IMR-90 (cell line): ENCODE data around the gene ATG7. TPM values are rescaled to one million over a fixed set of nuclear protein-coding genes. Genes with fewer than 3 reads are reported as not detected.
A peak's percentile ranks its signal among the peaks of the same experiment; 100 is the strongest.

Experiments used
- ATAC-seq: fragments of 200-7000 bp; cut with Tn5 transposase; 2 replicates; pipeline ENCODE4 v1.9.1; 2020; ENCODE audit warnings: low read depth, mild to moderate bottlenecking, moderate library complexity
- BruUV-seq: library from RNA; stranded (reverse); fragments of 400-500 nt; replicated peaks from 2 replicates; lab custom pipeline; 2021; lab: Mats Ljungman, UMichigan
- CTCF ChIA-PET: fragments of 300-600 bp; formaldehyde crosslinking; extraction: SDS; loops from one replicate; lab custom pipeline; 2021; ENCODE audit warnings: antibody characterized with exemption; lab: Yijun Ruan, JAX
- POLR2A ChIA-PET: fragments of 300-600 bp; sonication (Branson Sonifier 250); formaldehyde crosslinking; loops from one replicate; lab custom pipeline; 2022; ENCODE audit warnings: antibody characterized with exemption; ENCODE audit not compliant: unreplicated experiment; lab: Charles Lee
- DNase-seq: peaks from one replicate; pipeline ENCODE4 v3.0.0; 2013
- H2AFZ ChIP-seq: replicated peaks from 2 replicates; pipeline ENCODE3; 2013; ENCODE audit warnings: low read length, mild to moderate bottlenecking; ENCODE audit not compliant: poor library complexity
- H2AK5ac ChIP-seq: 2 replicates; pipeline ENCODE4 v1.6.1; 2013; ENCODE audit warnings: low read depth, low read length, inconsistent platforms
- H2AK9ac ChIP-seq: replicated peaks from 2 replicates; pipeline ENCODE3; 2013; ENCODE audit warnings: mild to moderate bottlenecking, low read depth, low read length, moderate library complexity; ENCODE audit not compliant: poor library complexity
- H2BK120ac ChIP-seq: 2 replicates; pipeline ENCODE4 v1.6.1; 2013; ENCODE audit warnings: low read depth, low read length, inconsistent platforms
- H2BK15ac ChIP-seq: 3 replicates; pipeline ENCODE4 v1.6.1; 2013; ENCODE audit warnings: low read depth, low read length, inconsistent platforms
- H2BK20ac ChIP-seq: 2 replicates; pipeline ENCODE4 v1.6.1; 2013; ENCODE audit warnings: low read depth, mild to moderate bottlenecking, inconsistent platforms, low read length, moderate library complexity
- H2BK5ac ChIP-seq: 2 replicates; pipeline ENCODE4 v1.6.1; 2013; ENCODE audit warnings: mild to moderate bottlenecking, low read depth, low read length, inconsistent platforms; ENCODE audit not compliant: poor library complexity, severe bottlenecking
- H3K14ac ChIP-seq: replicated peaks from 2 replicates; pipeline ENCODE4 v1.6.1; 2013; ENCODE audit warnings: low read depth, low read length, inconsistent platforms
- H3K18ac ChIP-seq: 2 replicates; pipeline ENCODE4 v1.6.1; 2013; ENCODE audit warnings: low read depth, low read length, control low read depth
- H3K23ac ChIP-seq: 2 replicates; pipeline ENCODE4 v1.6.1; 2013; ENCODE audit warnings: low read depth, low read length, inconsistent platforms
- H3K27ac ChIP-seq: 2 replicates; pipeline ENCODE4 v1.5.1; 2013; ENCODE audit warnings: mild to moderate bottlenecking, control low read depth, low read length; ENCODE audit not compliant: insufficient read depth
- H3K27me3 ChIP-seq: 2 replicates; pipeline ENCODE4 v1.6.1; 2013; ENCODE audit warnings: low read length; ENCODE audit not compliant: control insufficient read depth, insufficient read depth
- H3K36me3 ChIP-seq: 2 replicates; pipeline ENCODE4 v1.6.1; 2013; ENCODE audit warnings: low read length, mixed read lengths; ENCODE audit not compliant: control insufficient read depth, insufficient read depth
- H3K4ac ChIP-seq: 2 replicates; pipeline ENCODE4 v1.6.1; 2013; ENCODE audit warnings: low read depth, low read length, inconsistent platforms
- H3K4me1 ChIP-seq: 2 replicates; pipeline ENCODE4 v1.6.1; 2013; ENCODE audit warnings: low read length, mixed read lengths; ENCODE audit not compliant: control insufficient read depth, insufficient read depth
- H3K4me2 ChIP-seq: 2 replicates; pipeline ENCODE4 v1.6.1; 2013; ENCODE audit warnings: low read depth, mild to moderate bottlenecking, control low read depth, low read length, moderate library complexity
- H3K4me3 ChIP-seq: 2 replicates; pipeline ENCODE4 v1.5.1; 2013; ENCODE audit warnings: low read depth, mild to moderate bottlenecking, control low read depth, low read length, moderate library complexity; ENCODE audit not compliant: insufficient read depth
- H3K56ac ChIP-seq: 2 replicates; pipeline ENCODE4 v1.6.1; 2013; ENCODE audit warnings: low read length, inconsistent platforms; ENCODE audit not compliant: insufficient read depth; ENCODE audit errors: extremely low read depth
- H3K79me1 ChIP-seq, 2 experiments: 2 replicates each; pipeline ENCODE4 v1.6.1; 2013; ENCODE audit warnings: low read length in 2 of 2, inconsistent platforms in 1 of 2, low read depth in 1 of 2
- H3K9ac ChIP-seq: 2 replicates; pipeline ENCODE4 v1.6.1; 2013; ENCODE audit warnings: low read depth, low read length, control low read depth
- H3K9me1 ChIP-seq: 2 replicates; pipeline ENCODE4 v1.6.1; 2013; ENCODE audit warnings: low read length, inconsistent platforms; ENCODE audit not compliant: insufficient read depth
- H3K9me3 ChIP-seq: 2 replicates; pipeline ENCODE4 v1.6.1; 2013; ENCODE audit warnings: low read length; ENCODE audit not compliant: control insufficient read depth, insufficient read depth
- H4K20me1 ChIP-seq: 2 replicates; pipeline ENCODE4 v1.6.1; 2013; ENCODE audit warnings: low read length, inconsistent platforms; ENCODE audit not compliant: insufficient read depth
- H4K5ac ChIP-seq: 2 replicates; pipeline ENCODE4 v1.6.1; 2013; ENCODE audit warnings: mild to moderate bottlenecking, low read depth, low read length, control low read depth
- H4K8ac ChIP-seq, 2 experiments: 2 replicates each; pipeline ENCODE4 v1.6.1; 2013; ENCODE audit warnings: low read depth in 2 of 2, low read length in 2 of 2, control low read depth in 1 of 2, inconsistent platforms in 1 of 2
- H4K91ac ChIP-seq: 2 replicates; pipeline ENCODE4 v1.6.1; 2013; ENCODE audit warnings: low read depth, low read length, inconsistent platforms; ENCODE audit not compliant: insufficient read depth
- BHLHE40 ChIP-seq: fragments of 150-350 bp; IDR thresholded peaks from 2 replicates; pipeline ENCODE4 v1.6.1; 2016; ENCODE audit warnings: mild to moderate bottlenecking, low read depth, low read length
- CEBPB ChIP-seq: IDR thresholded peaks from 2 replicates; pipeline ENCODE4 v1.6.1; 2012; ENCODE audit warnings: low read depth, low read length, improper control_type of control experiment
- CHD1 ChIP-seq: IDR thresholded peaks from 2 replicates; pipeline ENCODE4 v1.6.1; 2012; ENCODE audit warnings: low read depth, low read length, improper control_type of control experiment
- CTCF ChIP-seq: conservative IDR thresholded peaks from 2 replicates; pipeline ENCODE4 v1.5.1; 2012; ENCODE audit warnings: mild to moderate bottlenecking, low read depth, low read length, improper control_type of control experiment
- ELK1 ChIP-seq: fragments of 150-350 bp; IDR thresholded peaks from 2 replicates; pipeline ENCODE4 v1.6.1; 2016; ENCODE audit warnings: low read depth, mild to moderate bottlenecking, low read length, moderate library complexity, borderline replicate concordance
- FOS ChIP-seq: fragments of 150-350 bp; IDR thresholded peaks from 2 replicates; pipeline ENCODE4 v1.6.1; 2016; ENCODE audit warnings: low read depth, low read length
- MAFK ChIP-seq: IDR thresholded peaks from 2 replicates; pipeline ENCODE4 v1.6.1; 2012; ENCODE audit warnings: low read depth, low read length, improper control_type of control experiment
- MAZ ChIP-seq: IDR thresholded peaks from 2 replicates; pipeline ENCODE4 v1.6.1; 2012; ENCODE audit warnings: low read depth, mild to moderate bottlenecking, low read length, improper control_type of control experiment, moderate library complexity, borderline replicate concordance
- MXI1 ChIP-seq: IDR thresholded peaks from 2 replicates; pipeline ENCODE4 v1.6.1; 2012; ENCODE audit warnings: low read depth, mild to moderate bottlenecking, low read length, moderate library complexity, borderline replicate concordance
- NFE2L2 ChIP-seq: fragments of 150-350 bp; IDR thresholded peaks from 2 replicates; pipeline ENCODE4 v1.6.1; 2016; ENCODE audit warnings: low read depth, mild to moderate bottlenecking, low read length
- POLR2A ChIP-seq: IDR thresholded peaks from 2 replicates; pipeline ENCODE4 v1.6.1; 2012; ENCODE audit warnings: mild to moderate bottlenecking, low read depth, low read length
- RAD21 ChIP-seq: IDR thresholded peaks from 2 replicates; pipeline ENCODE4 v1.6.1; 2012; ENCODE audit warnings: low read length, improper control_type of control experiment
- RCOR1 ChIP-seq: IDR thresholded peaks from 2 replicates; pipeline ENCODE4 v1.6.1; 2012; ENCODE audit warnings: mild to moderate bottlenecking, low read length, improper control_type of control experiment; ENCODE audit not compliant: insufficient replicate concordance
- RFX5 ChIP-seq: IDR thresholded peaks from 2 replicates; pipeline ENCODE4 v1.8.0; 2012; ENCODE audit warnings: low read depth, mild to moderate bottlenecking, low read length, moderate library complexity
- SMC3 ChIP-seq: fragments of 150-350 bp; IDR thresholded peaks from 2 replicates; pipeline ENCODE4 v1.6.1; 2016; ENCODE audit warnings: low read depth, mild to moderate bottlenecking, antibody characterized with exemption, low read length, moderate library complexity
- USF2 ChIP-seq: fragments of 150-350 bp; IDR thresholded peaks from 2 replicates; pipeline ENCODE4 v1.6.1; 2017; ENCODE audit warnings: mild to moderate bottlenecking, antibody characterized with exemption, low read length, low read depth
- WGBS, 2 experiments: methylation state at CpG; one replicate each; pipeline versions ENCODE4 v1.1.5 to v1.1.7; 2013; ENCODE audit warnings: missing lambda C conversion rate in 2 of 2; ENCODE audit not compliant: insufficient read length in 1 of 2; ENCODE audit errors: extremely low coverage in 2 of 2; 5-methylcytosine and 5-hydroxymethylcytosine counted together
- dilution Hi-C: fragments of 300-500 bp; cut with HindIII; formaldehyde crosslinking; loops from one replicate; pipeline ENCODE4 v1.14.3; 2018; ENCODE audit warnings: low sequenced_read_pairs; ENCODE audit not compliant: unreplicated experiment
- in situ Hi-C: fragments of 300-500 bp; cut with MboI; formaldehyde crosslinking; loops from 3 replicates; pipeline ENCODE4 v1.14.3; 2019; ENCODE audit warnings: low sequenced_read_pairs, inconsistent platforms, mixed read lengths
- intact Hi-C: fragments of 100-400 bp; cut with micrococcal nuclease; formaldehyde crosslinking; loops from 2 replicates; pipeline ENCODE4 v1.10.0; 2022
- polyA plus RNA-seq, 3 experiments: library from polyadenylated mRNA; depleted of rRNA; stranded (reverse); fragments of >200 nt; gene quantifications; 2 replicates each; pipeline ENCODE4 v1.2.3, GENCODE V29; 2012; ENCODE audit warnings: low replicate concordance in 1 of 3
- total RNA-seq: library from RNA; depleted of rRNA; stranded (reverse); fragments of >200 nt; gene quantifications from 2 replicates; pipeline ENCODE4 v1.2.3, GENCODE V29; 2012

Gene ATG7
- total and polyA plus RNA-seq, 2 of the 4 experiments (the other 2 are of a cell fraction) = 15.6 to 51.4 TPM

GRCh38 chr3:11558411-11558903 is 286.3 kb downstream of the ATG7 start:
- no peak overlapping the region for H3K4me2 ChIP-seq
- H4K20me1 ChIP-seq = peaks cover 72% of the 10 kb centered on the region
- ChIA-PET POLR2A (interaction anchor here (0.6 kb wide), 1 partner anchor 1833 kb away, joined by 12 read pairs; no protein-coding TSS in a partner anchor), CTCF (interaction anchor here (0.6 kb wide), 1 partner anchor 115 kb away, joined by 3 read pairs; no protein-coding TSS in a partner anchor)
- H2BK120ac ChIP-seq = peak overlapping the region; percentile 35; the same call in 1 of the 2 replicates
- DNase-seq (no peak), ATAC-seq (no peak)
- H2BK20ac ChIP-seq = no peak overlapping the region
- 70% methylated on average over 9 of the region's 17 CpGs; no CpG with 5 or more reads in 1 of the 2 experiments for WGBS, 2 experiments
- no peak overlapping the region for H3K56ac ChIP-seq
- H3K4ac ChIP-seq = peak overlapping the region; percentile 66
- H3K36me3 ChIP-seq = peaks cover 64% of the 10 kb centered on the region
- dilution Hi-C loops = no loop called here
- peak overlapping the region; percentile 68 for H2BK5ac ChIP-seq
- no peak overlapping the region for H4K91ac ChIP-seq
- no peaks in the 10 kb centered on the region for H3K27me3 ChIP-seq
- peaks cover 33% of the 10 kb centered on the region for H3K4me1 ChIP-seq
- no peak overlapping the region for H2AK9ac ChIP-seq
- peaks cover 47% of the 10 kb centered on the region for H3K9me1 ChIP-seq
- no peak overlapping the region for H3K14ac ChIP-seq
- no TSS peak for BruUV-seq
- no peak overlapping the region for H3K9ac ChIP-seq
- intact Hi-C loops = no loop called here
- no peak overlapping the region for H2AFZ ChIP-seq
- peak overlapping the region; percentile 27 for H3K27ac ChIP-seq
- no peak overlapping the region for H4K8ac ChIP-seq
- in situ Hi-C loops = no loop called here
- no peak overlapping the region for H3K18ac ChIP-seq
- H2BK15ac ChIP-seq = no peak overlapping the region
- peaks cover 48 to 98% of the 10 kb centered on the region in 2 experiments for H3K79me1 ChIP-seq
- TF ChIP-seq NFE2L2 (no peak), RCOR1 (no peak), CTCF (no peak), BHLHE40 (no peak), ELK1 (no peak), USF2 (no peak), SMC3 (no peak), CEBPB (no peak), MXI1 (no peak), MAFK (no peak), RFX5 (no peak), CHD1 (no peak), RAD21 (no peak), MAZ (no peak), POLR2A (no peak), FOS (no peak)
- H3K9me3 ChIP-seq = no peaks in the 10 kb centered on the region
- 0 out of 2 replicates have a peak overlapping the region, but pooled peaks have one; percentile 35 for H2AK5ac ChIP-seq
- no peak overlapping the region for H3K4me3 ChIP-seq
- no peak overlapping the region for H3K23ac ChIP-seq
- H4K5ac ChIP-seq = no peak overlapping the region
